GM23338 (cell line): ENCODE measurements around the gene MARCHF2. TPM values are rescaled to one million over a fixed set of nuclear protein-coding genes. Genes with fewer than 3 reads are reported as not detected.
A peak's percentile ranks its signal among the peaks of the same experiment; 100 is the strongest.

Experiments used
- ATAC-seq: fragments of 200-7000 bp; cut with Tn5 transposase; 3 replicates; pipeline ENCODE4 v1.9.1; 2020
- DNase-seq: peaks from one replicate; pipeline ENCODE4 v3.0.0-alpha.2; 2015; ENCODE audit warnings: low spot score
- H2AFZ ChIP-seq: fragments of 200-600 bp; sonication (generic); 2 replicates; pipeline ENCODE4 v1.8.0; 2016; ENCODE audit warnings: antibody characterized with exemption, mild to moderate bottlenecking, moderate library complexity
- H3F3A ChIP-seq: fragments of 200-600 bp; sonication (generic); replicated peaks from 2 replicates; pipeline ENCODE4 v1.8.0; 2017; ENCODE audit warnings: antibody characterized with exemption, mixed run types, low read depth
- H3K27ac ChIP-seq: fragments of 200-600 bp; sonication (generic); 2 replicates; pipeline ENCODE4 v1.6.1; 2016; ENCODE audit warnings: low read depth
- H3K27me3 ChIP-seq: fragments of 200-600 bp; sonication (generic); 2 replicates; pipeline ENCODE4 v1.8.0; 2016; ENCODE audit warnings: mild to moderate bottlenecking, mixed run types, moderate library complexity; ENCODE audit not compliant: insufficient read depth
- H3K36me3 ChIP-seq: fragments of 200-600 bp; sonication (generic); 2 replicates; pipeline ENCODE4 v1.8.0; 2016; ENCODE audit warnings: mild to moderate bottlenecking; ENCODE audit not compliant: insufficient read depth
- H3K4me1 ChIP-seq: fragments of 200-600 bp; sonication (generic); 2 replicates; pipeline ENCODE4 v1.8.0; 2016; ENCODE audit warnings: mild to moderate bottlenecking, moderate library complexity; ENCODE audit not compliant: insufficient read depth
- H3K4me2 ChIP-seq: fragments of 200-600 bp; sonication (generic); 2 replicates; pipeline ENCODE4 v1.7.1; 2017; ENCODE audit warnings: mixed run types
- H3K4me3 ChIP-seq: fragments of 200-600 bp; sonication (generic); 2 replicates; pipeline ENCODE4 v1.6.1; 2016; ENCODE audit warnings: mixed run types
- H3K79me2 ChIP-seq: fragments of 200-600 bp; sonication (generic); replicated peaks from 2 replicates; pipeline ENCODE4 v1.8.0; 2017; ENCODE audit warnings: mild to moderate bottlenecking; ENCODE audit not compliant: insufficient read depth
- H3K9me2 ChIP-seq: fragments of 200-600 bp; sonication (generic); 2 replicates; pipeline ENCODE4 v1.8.0; 2017; ENCODE audit not compliant: insufficient read depth
- H4K20me1 ChIP-seq: fragments of 200-600 bp; sonication (generic); replicated peaks from 2 replicates; pipeline ENCODE4 v1.8.0; 2017; ENCODE audit warnings: mild to moderate bottlenecking; ENCODE audit not compliant: insufficient read depth
- H3K27ac Mint-ChIP-seq: 2 replicates; pipeline ENCODE4 v1.8.0; 2020; ENCODE audit warnings: inconsistent platforms, mild to moderate bottlenecking, moderate library complexity, mixed read lengths
- H3K27me3 Mint-ChIP-seq: 3 replicates; pipeline ENCODE4 v1.8.0; 2022; ENCODE audit warnings: low read depth, mild to moderate bottlenecking, moderate library complexity, mixed read lengths, inconsistent platforms; ENCODE audit not compliant: insufficient read depth, poor library complexity
- H3K36me3 Mint-ChIP-seq: 3 replicates; pipeline ENCODE4 v1.8.0; 2021; ENCODE audit warnings: low read depth, mild to moderate bottlenecking, inconsistent platforms, moderate library complexity, mixed read lengths
- H3K4me1 Mint-ChIP-seq: 3 replicates; pipeline ENCODE4 v1.8.0; 2020; ENCODE audit warnings: mild to moderate bottlenecking, inconsistent platforms, mixed read lengths
- H3K4me3 Mint-ChIP-seq: 3 replicates; pipeline ENCODE4 v1.8.0; 2021; ENCODE audit warnings: moderate library complexity, mild to moderate bottlenecking, inconsistent platforms, mixed read lengths
- H3K9me3 Mint-ChIP-seq: 3 replicates; pipeline ENCODE4 v1.8.0; 2020; ENCODE audit warnings: moderate library complexity, mild to moderate bottlenecking, inconsistent platforms, mixed read lengths
- CREB1 ChIP-seq: fragments of 250-450 bp; sonication (Bioruptor Pico); IDR thresholded peaks from 2 replicates; pipeline ENCODE4 v1.5.0; 2020; ENCODE audit warnings: low read depth, mild to moderate bottlenecking, moderate library complexity
- CTCF ChIP-seq, 2 experiments: fragments of 200-600 bp in 1 of 2; sonication (generic) in 1 of 2; conservative IDR thresholded peaks; 2 replicates each; pipeline versions ENCODE4 v1.5.1 to v1.6.1; 2016 to 2017; ENCODE audit warnings: antibody characterized with exemption in 2 of 2, low read depth in 2 of 2, mild to moderate bottlenecking in 2 of 2, moderate library complexity in 1 of 2
- EZH2 ChIP-seq: fragments of 200-600 bp; sonication (generic); IDR thresholded peaks from one replicate; pipeline ENCODE4 v1.8.0; 2017; ENCODE audit warnings: antibody characterized with exemption, mild to moderate bottlenecking, low read depth; ENCODE audit not compliant: unreplicated experiment
- JUNB ChIP-seq: IDR thresholded peaks from one replicate; pipeline ENCODE4 v1.6.1; 2016; ENCODE audit warnings: antibody characterized with exemption; ENCODE audit not compliant: unreplicated experiment
- POLR2AphosphoS5 ChIP-seq: IDR thresholded peaks from 2 replicates; pipeline ENCODE4 v1.6.1; 2016; ENCODE audit warnings: antibody characterized with exemption, low read depth
- REST ChIP-seq: IDR thresholded peaks from one replicate; pipeline ENCODE4 v1.6.1; 2018; ENCODE audit warnings: antibody characterized with exemption; ENCODE audit not compliant: unreplicated experiment
- STAT1 ChIP-seq: IDR thresholded peaks from one replicate; pipeline ENCODE4 v1.6.1; 2016; ENCODE audit warnings: antibody characterized with exemption; ENCODE audit not compliant: unreplicated experiment
- ZNF114 ChIP-seq: fragments of 250-450 bp; sonication (Bioruptor Pico); IDR thresholded peaks from 2 replicates; pipeline ENCODE4 v1.5.0; 2020; ENCODE audit warnings: mild to moderate bottlenecking, moderate library complexity
- ZNF331 ChIP-seq: fragments of 250-450 bp; sonication (Bioruptor Pico); IDR thresholded peaks from 2 replicates; pipeline ENCODE4 v1.5.0; 2020; ENCODE audit warnings: low read depth, mild to moderate bottlenecking, moderate library complexity
- polyA plus RNA-seq: library from polyadenylated mRNA; unstranded; fragments of >200 nt; fragmentation: Nextera tagmentation; extraction: Ambion mirVana; gene quantifications from 2 replicates; pipeline ENCODE4 v1.2.1, GENCODE V29; 2016
- total RNA-seq: library from RNA; depleted of rRNA; stranded (reverse); fragments of >200 nt; shearing (Covaris generic); gene quantifications from 2 replicates; pipeline ENCODE4 v1.2.3, GENCODE V29; 2014
- TF ChIP-seq, protein P1 (sequence below): IDR thresholded peaks from 2 replicates; pipeline ENCODE4 v1.6.1; 2016; ENCODE audit warnings: antibody characterized with exemption

MARCHF2 gene
- total and polyA plus RNA-seq, 2 experiments from 2014 or later, result 18.9 to 50.1 TPM

GRCh38 chr19:8457209-8457608, 44.1 kb downstream of the MARCHF2 start:
- H3K4me3 ChIP-seq, result no peak overlapping the region
- H3K4me2 ChIP-seq, result peak overlapping the region; percentile 17
- Mint-ChIP-seq H3K27ac (no peak overlapping the region), H3K27me3 (peaks cover 3% of the 10 kb centered on the region), H3K4me3 (no peak overlapping the region; the same call in 2 of the 3 replicates), H3K9me3 (no peaks in the 10 kb centered on the region), H3K4me1 (peaks cover 94% of the 10 kb centered on the region), H3K36me3 (peaks cover 78% of the 10 kb centered on the region)
- H3K4me1 ChIP-seq, result peaks cover 79% of the 10 kb centered on the region
- H2AFZ ChIP-seq, result no peak overlapping the region
- H3F3A ChIP-seq, result peaks cover 5% of the 10 kb centered on the region; the same call in 1 of the 2 replicates
- peaks cover 99% of the 10 kb centered on the region for H4K20me1 ChIP-seq
- H3K79me2 ChIP-seq, result peaks cover 100% of the 10 kb centered on the region
- ATAC-seq (no peak), DNase-seq (no peak)
- TF ChIP-seq REST (no peak), STAT1 (no peak), CREB1 (CRISPR knock-in tag) (no peak), ZNF331 (CRISPR knock-in tag) (no peak), CTCF (conservative IDR thresholded peaks at IDR 0.05; ENCODE audit: low read depth in 2 of 2) (no peak), ZNF114 (CRISPR knock-in tag) (no peak), POLR2AphosphoS5 (no peak), EZH2 (no peak)
- TF ChIP-seq, protein P1, sequence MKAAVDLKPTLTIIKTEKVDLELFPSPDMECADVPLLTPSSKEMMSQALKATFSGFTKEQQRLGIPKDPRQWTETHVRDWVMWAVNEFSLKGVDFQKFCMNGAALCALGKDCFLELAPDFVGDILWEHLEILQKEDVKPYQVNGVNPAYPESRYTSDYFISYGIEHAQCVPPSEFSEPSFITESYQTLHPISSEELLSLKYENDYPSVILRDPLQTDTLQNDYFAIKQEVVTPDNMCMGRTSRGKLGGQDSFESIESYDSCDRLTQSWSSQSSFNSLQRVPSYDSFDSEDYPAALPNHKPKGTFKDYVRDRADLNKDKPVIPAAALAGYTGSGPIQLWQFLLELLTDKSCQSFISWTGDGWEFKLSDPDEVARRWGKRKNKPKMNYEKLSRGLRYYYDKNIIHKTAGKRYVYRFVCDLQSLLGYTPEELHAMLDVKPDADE, result no peak
- H3K27me3 ChIP-seq, result no peaks in the 10 kb centered on the region
- H3K27ac ChIP-seq, result no peak overlapping the region
- no peaks in the 10 kb centered on the region for H3K9me2 ChIP-seq
- peaks cover 17% of the 10 kb centered on the region; the same call in 1 of the 2 replicates for H3K36me3 ChIP-seq

GRCh38 chr19:8457827-8458226, 44.7 kb downstream of the MARCHF2 start:
- H3K27me3 ChIP-seq, result no peaks in the 10 kb centered on the region
- H3K27ac Mint-ChIP-seq, result no peak overlapping the region
- 0 out of 2 replicates have a peak overlapping the region, but pooled peaks have one; percentile 17 for H3K4me2 ChIP-seq
- peak overlapping the region; percentile 41 for H3K27ac ChIP-seq
- no peak overlapping the region; the same call in 2 of the 3 replicates for H3K4me3 Mint-ChIP-seq
- peaks cover 100% of the 10 kb centered on the region for H3K79me2 ChIP-seq
- H4K20me1 ChIP-seq, result peaks cover 99% of the 10 kb centered on the region
- peaks cover 77% of the 10 kb centered on the region for H3K36me3 Mint-ChIP-seq
- peaks cover 16% of the 10 kb centered on the region; the same call in 1 of the 2 replicates for H3K36me3 ChIP-seq
- H3K27me3 Mint-ChIP-seq, result peaks cover 3% of the 10 kb centered on the region
- no peaks in the 10 kb centered on the region for H3K9me2 ChIP-seq
- H3K4me3 ChIP-seq, result no peak overlapping the region
- DNase-seq, result no peak
- no peaks in the 10 kb centered on the region for H3K9me3 Mint-ChIP-seq
- H2AFZ ChIP-seq, result no peak overlapping the region
- peaks cover 74% of the 10 kb centered on the region for H3K4me1 ChIP-seq
- ATAC-seq, result no peak
- H3K4me1 Mint-ChIP-seq, result peaks cover 95% of the 10 kb centered on the region
- peaks cover 7% of the 10 kb centered on the region; the same call in 1 of the 2 replicates for H3F3A ChIP-seq
- TF ChIP-seq STAT1 (no peak), ZNF114 (CRISPR knock-in tag) (no peak), POLR2AphosphoS5 (no peak), JUNB (no peak), EZH2 (no peak), ZNF331 (CRISPR knock-in tag) (no peak), CTCF (conservative IDR thresholded peaks at IDR 0.05; ENCODE audit: low read depth in 2 of 2) (no peak)
